OCI-LY3 (cell line): ENCODE results near the gene CNN2.

Source experiments
- H2AFZ ChIP-seq: fragments of 200-600, 300-600 bp; shearing (Covaris generic); 2 replicates; pipeline ENCODE4 v1.6.0; 2014; ENCODE audit warnings: antibody characterized with exemption, low read depth, low read length
- H3K27ac ChIP-seq: fragments of 200-600, 300-600 bp; sonication (generic); 2 replicates; pipeline ENCODE4 v1.5.1; 2014; ENCODE audit warnings: mild to moderate bottlenecking, low read length, moderate library complexity, mixed read lengths
- H3K27me3 ChIP-seq: fragments of 200-600, 300-600 bp; sonication (generic); 2 replicates; pipeline ENCODE4 v1.6.1; 2014; ENCODE audit warnings: low read depth, low read length, mixed read lengths
- H3K36me3 ChIP-seq: fragments of 200-600, 300-600 bp; sonication (generic); replicated peaks from 2 replicates; pipeline ENCODE3; 2014; ENCODE audit warnings: low read depth, low read length, mixed read lengths
- H3K4me1 ChIP-seq: fragments of 300-600, 200-600 bp; sonication (generic); 2 replicates; pipeline ENCODE4 v1.6.1; 2014; ENCODE audit warnings: low read length, mixed read lengths
- H3K4me2 ChIP-seq: fragments of 200-600, 300-600 bp; sonication (generic); 2 replicates; pipeline ENCODE4 v1.6.1; 2014; ENCODE audit warnings: low read length, mixed read lengths
- H3K4me3 ChIP-seq: fragments of 300-600, 200-600 bp; sonication (generic); 2 replicates; pipeline ENCODE4 v1.5.1; 2014; ENCODE audit warnings: antibody characterized with exemption, mild to moderate bottlenecking, low read length, moderate library complexity
- H3K79me2 ChIP-seq: fragments of 300-600, 200-600 bp; shearing (Covaris generic); 2 replicates; pipeline ENCODE4 v1.6.1; 2014; ENCODE audit warnings: mild to moderate bottlenecking, low read length, mixed read lengths
- H3K9ac ChIP-seq: fragments of 300-600, 200-600 bp; shearing (Covaris generic); 2 replicates; pipeline ENCODE4 v1.6.0; 2014; ENCODE audit warnings: mild to moderate bottlenecking, low read length, moderate library complexity
- H3K9me3 ChIP-seq: fragments of 200-600, 300-600 bp; shearing (Covaris generic); 2 replicates; pipeline ENCODE4 v1.6.1; 2014; ENCODE audit warnings: low read length, mixed read lengths; ENCODE audit not compliant: insufficient read depth
- H4K20me1 ChIP-seq: fragments of 200-600, 300-600 bp; sonication (generic); 2 replicates; pipeline ENCODE4 v1.6.1; 2016; ENCODE audit warnings: low read length, mixed read lengths; ENCODE audit not compliant: insufficient read depth
- CTCF ChIP-seq: fragments of 200-600, 300-600 bp; sonication (generic); IDR thresholded peaks from 2 replicates; pipeline ENCODE4 v1.5.1; 2014; ENCODE audit warnings: antibody characterized with exemption, low read length, low read depth
- EZH2phosphoT487 ChIP-seq: fragments of 200-600 bp; shearing (Covaris generic); IDR thresholded peaks from 2 replicates; pipeline ENCODE4 v1.6.1; 2018; ENCODE audit warnings: antibody characterized with exemption, mixed run types, low read depth

CNN2 gene

GRCh38 chr19:1000591-1001537, 25.5 kb upstream of the CNN2 start:
- H3K79me2 ChIP-seq: no peaks in the 10 kb centered on the region
- H3K36me3 ChIP-seq: no peaks in the 10 kb centered on the region
- no peak overlapping the region for H3K9ac ChIP-seq
- 0 out of 2 replicates have a peak overlapping the region, but pooled peaks have one; percentile 10 for H2AFZ ChIP-seq
- H3K4me1 ChIP-seq: peaks cover 3% of the 10 kb centered on the region
- H4K20me1 ChIP-seq: no peaks in the 10 kb centered on the region
- H3K4me3 ChIP-seq: 0 out of 2 replicates have a peak overlapping the region, but pooled peaks have one; percentile 8
- H3K27ac ChIP-seq: no peak overlapping the region
- H3K9me3 ChIP-seq: no peaks in the 10 kb centered on the region
- H3K27me3 ChIP-seq: no peaks in the 10 kb centered on the region
- TF ChIP-seq CTCF (no peak), EZH2phosphoT487 (no peak)
- peak overlapping the region; percentile 57 for H3K4me2 ChIP-seq

- peak overlapping the region; percentile 10; the same call in 1 of the 2 replicates for H2AFZ ChIP-seq
- H4K20me1 ChIP-seq: peaks cover 3% of the 10 kb centered on the region; the same call in 1 of the 2 replicates
- peaks cover 3% of the 10 kb centered on the region for H3K4me1 ChIP-seq
- no peak for TF ChIP-seq EZH2phosphoT487
- peak; percentile 95 for TF ChIP-seq CTCF
- no peak overlapping the region for H3K27ac ChIP-seq
- no peaks in the 10 kb centered on the region for H3K79me2 ChIP-seq
- H3K27me3 ChIP-seq: no peaks in the 10 kb centered on the region
- peak overlapping the region; percentile 8; the same call in 1 of the 2 replicates for H3K4me3 ChIP-seq
- H3K9ac ChIP-seq: no peak overlapping the region
- peaks cover 3% of the 10 kb centered on the region for H3K36me3 ChIP-seq
- H3K9me3 ChIP-seq: no peaks in the 10 kb centered on the region
- peak overlapping the region; percentile 57 for H3K4me2 ChIP-seq
Measured at GRCh38 chr19:1001538-1002166, 24.8 kb upstream of the CNN2 start.

- Histone ChIP-seq H3K9me3 (no peaks in the 10 kb centered on the region), H3K27ac (no peak overlapping the region), H3K36me3 (peaks cover 11% of the 10 kb centered on the region), H3K4me1 (peaks cover 3% of the 10 kb centered on the region), H3K4me2 (no peak overlapping the region), H3K79me2 (no peaks in the 10 kb centered on the region), H3K27me3 (no peaks in the 10 kb centered on the region), H4K20me1 (peaks cover 8% of the 10 kb centered on the region; the same call in 1 of the 2 replicates), H2AFZ (no peak overlapping the region), H3K9ac (no peak overlapping the region), H3K4me3 (no peak overlapping the region)
- TF ChIP-seq EZH2phosphoT487: no peak
- no peak for TF ChIP-seq CTCF
Measured at GRCh38 chr19:1002600-1002999, 23.8 kb upstream of the CNN2 start.

- Histone ChIP-seq H3K36me3 (peaks cover 12% of the 10 kb centered on the region), H3K9ac (no peak overlapping the region), H4K20me1 (peaks cover 8% of the 10 kb centered on the region; the same call in 1 of the 2 replicates), H3K27me3 (no peaks in the 10 kb centered on the region), H3K27ac (no peak overlapping the region), H3K9me3 (no peaks in the 10 kb centered on the region), H3K4me1 (peaks cover 3% of the 10 kb centered on the region), H2AFZ (no peak overlapping the region), H3K4me2 (no peak overlapping the region), H3K79me2 (no peaks in the 10 kb centered on the region), H3K4me3 (no peak overlapping the region)
- no peak for TF ChIP-seq EZH2phosphoT487
- no peak for TF ChIP-seq CTCF
Measured at GRCh38 chr19:1003283-1003682, 23.1 kb upstream of the CNN2 start.
